ENCODE measurements around the gene TBCD.

The TBCD gene

DNA sequence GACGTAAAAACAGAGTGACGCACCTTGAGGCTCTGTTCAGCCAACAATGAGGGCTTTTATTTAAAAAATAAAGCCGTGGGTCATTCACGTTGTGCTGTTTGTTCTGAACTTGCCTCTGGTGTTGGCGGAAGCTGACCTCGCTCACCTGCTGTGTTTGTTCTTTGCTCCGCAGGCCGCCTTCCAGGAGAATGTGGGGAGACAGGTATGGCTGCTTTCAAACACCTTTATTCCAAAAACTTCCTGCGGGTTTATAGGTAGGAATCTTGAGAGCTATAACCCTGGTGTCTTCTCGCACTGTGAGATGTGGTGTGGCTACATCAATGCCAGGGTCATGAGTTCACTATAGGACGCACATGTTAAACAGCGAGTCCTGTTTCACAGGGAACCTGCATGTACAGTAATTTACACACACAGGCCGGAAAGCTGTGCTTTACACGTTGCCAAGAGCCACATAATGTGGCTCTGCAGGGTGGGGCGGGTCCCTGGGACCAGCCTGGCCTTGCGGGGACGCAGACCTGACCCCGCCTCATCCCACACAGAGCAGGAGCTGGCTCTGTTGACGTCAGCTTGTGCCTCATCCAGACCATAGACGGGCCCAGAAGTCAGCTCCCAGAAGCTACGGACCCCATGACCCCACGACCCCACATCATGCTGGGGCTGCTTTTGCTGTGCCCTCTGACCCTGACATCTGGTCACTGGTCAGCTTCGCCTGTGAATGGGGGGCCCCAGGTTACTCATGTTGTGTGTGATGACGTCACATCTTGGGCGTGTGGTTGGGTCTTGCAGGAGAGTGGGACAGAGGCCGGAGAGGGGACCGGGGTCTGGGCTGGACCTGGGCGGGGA lies 137.9 kb downstream of the TBCD start:
- DNase-seq, result no peak

DNA sequence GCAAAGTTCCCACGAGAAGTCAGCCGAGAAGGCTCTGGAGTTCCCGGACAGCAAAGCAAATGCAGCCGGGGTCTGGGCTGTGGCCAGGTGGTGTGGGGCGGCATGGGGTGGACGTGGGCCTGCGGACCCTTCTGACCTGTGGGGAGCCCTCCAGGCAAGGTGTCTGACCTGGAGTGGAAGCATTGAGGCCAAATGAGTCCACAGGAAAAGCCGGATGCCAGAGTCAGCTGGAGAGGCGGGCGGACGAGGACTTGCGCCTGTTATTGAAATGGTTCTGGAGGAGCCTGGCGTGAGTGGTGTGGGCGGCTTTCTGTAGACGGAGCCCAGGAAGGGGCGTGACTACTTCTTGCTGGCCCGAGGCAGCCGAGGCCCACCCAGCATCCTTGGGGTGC lies 138.5 kb downstream of the TBCD start:
- DNase-seq, result no peak

DNA sequence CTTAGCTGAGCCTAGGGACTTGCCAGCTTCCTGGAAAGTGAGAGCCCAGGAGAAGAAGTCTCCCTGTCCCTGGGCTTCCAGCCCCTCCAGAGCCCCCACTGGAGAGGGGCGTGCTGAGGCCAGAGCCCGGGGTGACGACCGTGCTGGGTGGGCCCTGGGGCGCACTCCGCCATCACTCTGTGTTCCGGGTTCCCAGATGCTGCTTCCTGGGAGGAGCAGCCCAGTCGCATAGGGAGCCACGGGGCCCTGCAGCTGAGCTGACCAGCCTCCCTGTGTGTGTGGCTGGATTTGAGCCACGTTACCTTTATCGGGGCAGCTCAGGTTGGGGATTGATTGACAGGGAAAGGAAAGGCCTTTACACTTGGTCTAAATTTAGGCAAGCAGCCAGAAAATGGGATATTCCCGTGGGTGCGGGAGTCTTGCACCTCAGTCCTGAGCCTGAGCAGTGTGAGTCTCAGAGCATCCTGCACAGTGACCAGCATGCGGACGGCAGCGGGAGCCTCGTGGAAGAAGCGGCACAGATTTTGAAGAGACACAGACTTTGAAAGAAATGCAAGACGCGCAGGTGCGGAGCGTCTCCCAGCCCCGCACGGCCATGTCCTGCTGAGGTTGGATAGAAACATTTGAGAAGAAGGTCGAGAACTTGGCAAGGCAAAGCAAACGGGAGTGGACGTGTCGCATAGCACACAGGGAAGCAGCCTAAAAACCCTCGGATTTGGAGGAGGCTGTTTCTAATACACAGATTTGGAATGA lies 139.2 kb downstream of the TBCD start:
- no peak for DNase-seq

DNA sequence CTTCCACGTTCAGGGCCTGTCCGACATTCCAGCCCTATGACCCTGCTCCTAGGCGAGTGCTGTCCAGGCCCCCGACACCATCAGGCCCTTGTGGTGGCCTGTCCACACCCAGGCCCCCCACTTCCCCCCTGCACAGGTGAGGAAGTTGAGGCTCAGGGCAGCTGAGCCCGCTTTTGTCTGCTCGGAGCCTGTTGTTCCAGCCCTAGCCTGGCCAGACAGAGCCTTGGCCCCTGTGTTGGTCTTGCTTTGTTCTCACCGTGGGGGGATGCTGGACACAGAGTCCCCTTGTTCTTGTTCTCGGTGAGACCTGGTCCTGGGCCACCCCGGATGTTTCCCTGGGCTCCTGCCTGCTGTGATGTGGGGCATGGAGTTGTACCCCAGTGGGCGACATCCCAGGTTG lies 140.0 kb downstream of the TBCD start:
- DNase-seq, result no peak

DNA sequence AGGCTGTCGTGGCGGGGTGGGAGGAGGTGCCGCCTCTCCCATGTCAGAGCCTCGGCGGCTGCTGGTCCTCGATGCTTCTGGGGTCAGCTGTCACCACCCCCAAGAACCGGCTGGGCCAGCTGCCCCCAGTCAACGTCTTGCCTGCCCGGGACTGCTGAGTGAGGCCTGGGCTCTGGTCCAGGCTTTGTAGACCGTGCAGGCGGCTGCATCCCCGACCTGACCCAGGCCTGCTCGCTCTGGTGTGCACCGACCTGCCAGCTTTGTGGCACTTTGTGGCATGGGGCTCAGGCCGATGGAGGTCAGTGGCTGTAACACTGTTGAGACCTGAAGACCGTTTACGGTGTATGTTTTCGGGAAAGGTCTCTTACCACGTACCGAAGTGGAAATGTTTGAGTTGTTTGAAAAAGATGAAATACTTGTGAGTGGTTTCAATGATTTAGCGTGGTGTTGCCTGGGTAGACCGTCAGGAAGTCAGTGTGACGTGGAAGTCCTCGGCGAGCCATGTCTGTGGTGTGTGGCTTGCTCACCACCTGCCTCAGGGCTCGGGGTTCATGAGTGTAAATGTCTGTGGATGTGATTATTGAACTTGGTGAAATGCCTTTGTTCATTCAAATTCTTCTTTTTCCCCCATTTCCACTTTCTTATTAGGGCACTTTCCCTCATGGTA lies 141.2 kb downstream of the TBCD start:
- DNase-seq, result peak; percentile 63

DNA sequence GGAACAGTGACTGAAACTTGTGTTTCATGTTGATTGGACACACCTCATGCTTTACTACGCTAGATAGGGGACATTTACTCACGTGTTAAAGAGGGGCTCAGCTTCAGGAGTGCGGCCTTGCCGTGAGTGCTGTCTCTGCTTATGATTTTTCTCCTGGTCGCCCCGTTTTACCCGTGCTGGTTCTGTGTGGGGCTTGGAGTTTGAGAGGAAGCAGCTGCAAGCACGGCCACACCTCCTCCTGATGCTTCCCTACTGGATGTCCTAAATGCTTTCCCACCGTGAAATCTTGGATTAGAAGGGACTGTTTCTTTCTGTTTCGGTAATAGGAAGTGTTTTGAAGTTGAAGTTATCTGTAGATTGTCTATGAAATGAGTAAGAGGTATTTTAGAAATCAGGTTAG lies 141.9 kb downstream of the TBCD start:
- no peak for DNase-seq

DNA sequence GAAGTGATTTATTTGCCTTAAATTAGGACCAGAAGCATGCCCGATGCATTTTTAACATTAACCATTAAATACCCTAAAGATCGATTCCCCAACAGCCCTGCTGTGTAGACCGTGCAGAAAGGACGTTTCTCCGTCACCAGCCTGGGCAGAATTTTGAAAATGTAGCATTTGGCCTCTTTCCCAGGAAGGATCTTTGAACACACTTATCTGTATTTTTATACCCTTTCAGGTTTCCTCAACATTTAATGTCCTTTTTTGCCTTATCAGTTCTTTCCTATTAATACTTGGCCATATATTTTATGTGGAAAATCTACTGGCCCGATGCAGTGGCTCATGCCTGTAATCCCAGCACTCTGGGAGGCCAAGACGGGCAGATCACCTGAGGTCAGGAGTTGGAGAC lies 142.5 kb downstream of the TBCD start:
- DNase-seq, result no peak

DNA sequence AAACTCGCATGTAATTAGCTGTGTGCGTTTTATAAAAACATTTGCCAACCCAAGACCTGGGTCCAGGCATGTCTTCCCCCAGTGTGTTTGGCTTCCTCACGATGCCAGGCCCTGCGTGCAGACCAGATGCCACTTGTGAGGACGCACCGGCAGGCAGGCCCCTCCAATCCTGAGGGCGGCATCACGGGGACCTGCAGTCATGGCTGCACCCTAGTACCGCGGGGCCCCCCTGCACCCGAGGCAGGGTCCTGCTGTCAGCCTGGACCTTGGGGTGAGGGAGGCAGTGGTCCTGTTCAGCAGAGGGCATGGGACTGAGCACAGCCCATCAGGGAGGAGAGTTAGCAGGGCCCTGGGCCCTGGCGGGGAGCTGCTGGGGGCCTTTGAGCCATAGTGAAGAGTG lies 143.2 kb downstream of the TBCD start:
- DNase-seq, result no peak

DNA sequence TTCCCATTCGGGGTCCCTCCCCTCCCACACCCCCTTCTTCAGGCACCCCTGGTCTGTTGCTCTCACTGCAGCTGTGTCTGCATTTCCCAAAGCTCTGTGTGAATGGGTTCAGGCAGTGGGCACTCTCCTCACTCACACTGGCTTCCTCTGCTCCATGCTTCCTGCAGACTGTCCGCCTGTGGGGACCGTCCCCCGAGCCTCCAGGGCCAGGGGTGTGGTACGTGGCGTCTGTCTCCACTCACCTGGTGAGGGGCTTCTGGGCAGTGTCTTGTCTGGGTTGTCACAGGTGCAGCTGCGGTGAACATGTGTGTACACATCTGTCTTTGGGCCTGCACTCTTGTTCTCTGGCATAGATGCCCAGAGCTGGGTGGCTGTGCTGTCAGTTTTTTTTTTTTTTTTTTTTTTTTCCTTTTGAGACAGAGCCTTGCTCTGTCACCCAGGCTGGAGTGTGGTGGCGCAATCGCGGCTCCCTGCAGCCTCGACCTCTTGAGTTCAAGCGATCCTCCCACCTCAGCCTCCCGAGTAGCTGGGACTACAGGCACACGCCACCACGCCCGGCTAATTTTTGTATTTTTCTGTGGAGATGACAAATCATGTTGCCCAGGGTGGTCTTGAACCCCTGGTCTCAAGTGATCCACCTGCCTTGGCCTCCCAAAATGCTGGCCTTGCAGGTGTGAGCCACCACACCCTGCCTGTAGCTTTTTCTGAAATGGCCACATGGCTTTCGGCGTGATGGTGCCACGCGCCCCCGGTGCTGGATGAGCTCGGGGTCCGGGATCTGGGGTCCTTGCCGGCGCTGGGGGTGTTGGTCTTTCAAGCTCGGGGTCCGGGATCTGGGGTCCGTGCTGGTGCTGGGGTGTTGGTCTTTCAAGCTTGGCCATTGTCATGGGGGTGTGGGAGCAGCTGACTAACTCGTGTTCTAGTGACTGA lies 144.5 kb downstream of the TBCD start:
- DNase-seq, result no peak

DNA sequence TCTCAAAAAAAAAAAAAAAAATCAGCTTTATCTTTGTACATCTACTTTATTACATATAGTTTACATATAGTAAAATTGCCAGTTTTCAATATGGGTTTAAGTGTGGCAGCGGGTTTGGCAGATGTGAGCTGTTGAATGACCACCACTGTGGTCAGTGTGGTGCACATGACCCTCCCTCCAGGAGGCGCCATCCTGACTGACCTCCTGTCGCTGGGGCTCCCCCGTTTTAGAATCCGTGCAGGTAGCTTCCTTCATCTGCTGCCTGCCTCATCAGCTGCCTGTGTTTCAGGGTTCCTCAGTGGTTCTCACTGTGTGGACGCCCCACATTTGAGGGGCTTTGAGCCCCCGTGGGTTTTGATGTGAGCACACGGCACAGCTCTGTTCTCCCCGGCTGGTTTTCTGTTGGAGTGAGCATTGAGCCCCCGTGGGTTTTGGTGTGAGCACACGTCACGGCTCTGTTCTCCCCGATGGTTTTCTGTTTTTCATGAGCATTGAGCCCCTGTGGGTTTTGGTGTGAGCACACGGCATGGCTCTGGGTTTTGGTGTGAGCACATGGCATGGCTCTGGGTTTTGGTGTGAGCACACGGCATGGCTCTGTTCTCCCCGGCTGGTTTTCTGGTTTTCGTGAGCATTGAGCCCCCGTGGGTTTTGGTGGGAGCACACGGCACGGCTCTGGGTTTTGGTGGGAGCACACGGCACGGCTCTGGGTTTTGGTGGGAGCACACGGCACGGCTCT lies 145.8 kb downstream of the TBCD start:
- DNase-seq, result no peak

DNA sequence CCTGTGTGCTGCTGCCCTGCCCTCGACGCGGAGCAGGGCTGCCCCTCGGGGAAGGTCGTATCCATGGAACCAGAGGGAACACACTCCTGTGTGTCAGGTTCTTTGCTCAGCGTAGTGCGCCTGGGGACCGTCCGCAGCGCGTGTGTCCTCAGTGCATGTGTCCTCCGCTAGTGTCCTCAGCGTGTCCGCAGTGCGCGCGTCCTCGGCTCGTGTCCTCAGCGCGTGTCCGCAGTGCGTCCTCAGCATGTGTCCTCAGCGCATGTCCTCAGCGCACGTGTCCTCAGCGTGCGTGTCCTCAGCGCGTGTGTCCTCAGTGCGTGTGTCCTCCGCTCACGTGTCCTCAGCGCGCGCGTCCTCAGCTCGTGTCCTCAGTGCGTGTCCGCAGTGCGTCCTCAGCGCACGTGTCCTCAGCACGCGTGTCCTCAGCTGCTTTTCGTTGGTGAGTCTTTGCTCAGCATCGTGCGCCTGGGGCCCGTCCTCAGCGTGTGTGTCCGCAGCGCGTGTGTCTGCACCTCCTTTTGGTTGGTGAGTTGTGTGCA lies 147.2 kb downstream of the TBCD start:
- DNase-seq, result no peak

DNA sequence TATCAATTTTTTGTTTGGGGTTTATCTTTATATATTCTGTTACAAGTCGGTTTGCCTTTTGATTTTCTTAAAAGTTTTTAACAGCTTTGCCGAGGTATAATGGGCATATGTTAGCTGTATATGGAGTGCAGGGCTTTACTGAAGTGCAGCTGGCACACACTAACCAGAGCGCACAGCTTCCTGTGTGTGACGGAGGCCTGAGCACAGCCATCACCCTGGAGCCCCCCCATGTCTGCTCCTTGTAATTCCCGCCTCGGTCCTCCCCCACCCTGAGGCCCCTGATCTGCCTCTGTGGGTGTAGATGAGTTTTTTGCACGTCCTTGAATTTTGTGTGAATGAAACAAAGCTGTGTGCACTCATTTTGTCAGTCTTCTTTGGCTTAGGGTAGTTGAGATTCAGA lies 148.1 kb downstream of the TBCD start:
- DNase-seq, result no peak

DNA sequence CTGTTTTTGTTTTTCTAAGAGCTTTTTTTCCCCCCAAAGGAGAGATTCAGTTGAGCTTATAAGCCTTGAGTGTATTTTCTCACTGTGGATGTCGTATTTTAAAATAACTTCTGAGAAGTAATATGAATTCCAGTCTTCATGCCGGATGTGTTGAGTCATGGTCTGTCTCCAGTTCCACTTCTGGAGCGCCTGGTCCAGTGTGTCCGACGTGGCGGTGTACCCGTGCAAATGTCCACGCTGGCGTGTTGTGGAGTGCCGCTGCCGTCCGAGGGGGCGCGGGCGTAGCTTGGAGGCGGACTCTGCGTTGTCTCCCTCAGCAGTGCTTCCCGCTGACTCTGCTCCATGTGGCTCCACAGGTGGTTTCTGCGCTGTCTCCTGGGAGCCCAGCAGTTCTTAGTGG lies 148.9 kb downstream of the TBCD start:
- no peak for DNase-seq

DNA sequence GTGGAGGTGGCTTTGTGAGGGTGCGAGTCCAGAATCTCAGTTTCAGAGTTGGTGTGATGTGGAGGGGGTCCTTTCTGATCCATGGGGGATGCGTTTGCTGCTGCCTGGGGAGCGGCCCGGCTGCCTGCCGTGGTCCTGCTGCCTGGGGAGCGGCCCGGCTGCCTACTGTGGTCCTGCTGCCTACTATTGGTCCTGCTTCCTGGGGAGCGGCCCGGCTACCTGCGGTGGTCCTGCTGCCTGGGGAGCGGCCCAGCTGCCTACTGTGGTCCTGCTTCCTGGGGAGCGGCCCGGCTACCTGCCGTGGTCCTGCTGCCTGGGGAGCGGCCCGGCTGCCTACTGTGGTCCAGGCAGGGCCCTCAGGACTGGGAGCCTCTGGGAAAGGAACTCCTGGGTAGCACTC lies 149.5 kb downstream of the TBCD start:
- DNase-seq, result no peak

DNA sequence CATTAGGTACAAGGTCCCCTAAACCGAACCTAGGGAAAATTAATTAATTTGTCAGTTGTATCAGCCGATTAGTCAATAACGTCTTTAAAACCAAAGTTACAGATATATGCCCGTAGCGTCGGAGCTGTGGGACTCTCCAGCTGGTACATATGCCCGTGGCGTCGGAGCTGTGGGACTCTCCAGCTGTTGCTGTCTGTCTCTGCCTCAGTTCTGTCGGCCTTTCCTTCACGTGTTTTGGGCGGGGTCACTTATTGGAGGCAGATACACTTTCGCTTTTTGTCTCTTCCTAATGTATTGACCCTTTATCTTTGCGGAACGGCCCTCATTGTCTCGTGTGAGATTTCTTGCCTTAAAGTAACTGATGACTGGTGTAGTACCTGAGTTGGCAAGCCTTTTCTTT lies 150.0 kb downstream of the TBCD start:
- no peak for DNase-seq

DNA sequence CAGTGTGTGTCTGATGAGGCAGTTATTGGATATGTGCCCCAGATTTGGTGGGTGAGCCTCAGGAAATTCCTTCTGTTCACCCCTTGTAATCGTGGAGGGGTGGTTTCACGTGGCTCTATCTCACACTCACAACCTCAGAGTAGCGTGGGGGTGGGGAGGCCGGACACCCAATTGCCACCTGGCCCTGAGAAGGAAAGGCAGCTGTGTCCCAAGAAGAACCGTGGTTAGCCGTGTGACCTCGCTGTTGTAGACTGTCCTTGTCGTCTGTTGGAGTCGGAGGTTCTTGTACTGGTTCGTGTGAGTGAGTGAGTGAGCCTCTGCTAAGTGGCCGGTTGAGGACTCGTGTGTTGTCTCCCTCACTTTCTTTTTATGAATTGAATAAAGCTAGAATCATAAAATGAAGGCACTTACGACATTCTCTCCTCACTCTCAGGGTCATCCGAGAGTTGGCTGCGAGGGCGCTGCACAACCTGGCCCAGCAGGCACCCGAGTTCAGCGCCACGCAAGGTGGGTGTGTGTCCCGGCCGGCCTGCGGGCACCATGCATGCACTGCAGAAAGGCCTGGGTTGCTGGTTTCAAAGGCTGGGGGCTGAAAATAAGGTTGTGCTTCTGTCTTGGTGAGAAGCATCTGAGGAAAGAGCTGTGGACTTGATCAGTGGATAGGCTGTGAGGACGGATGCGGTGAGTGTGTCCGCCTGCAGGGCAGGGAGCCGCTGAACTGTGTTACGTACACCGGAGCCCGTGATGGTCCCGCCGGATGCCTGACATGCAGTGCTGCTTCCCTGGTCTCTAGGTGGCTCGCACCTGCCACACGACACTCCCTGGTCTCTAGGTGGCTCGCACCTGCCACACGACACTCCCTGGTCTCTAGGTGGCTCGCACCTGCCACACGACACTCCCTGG lies 151.4 kb downstream of the TBCD start:
- DNase-seq, result no peak

DNA sequence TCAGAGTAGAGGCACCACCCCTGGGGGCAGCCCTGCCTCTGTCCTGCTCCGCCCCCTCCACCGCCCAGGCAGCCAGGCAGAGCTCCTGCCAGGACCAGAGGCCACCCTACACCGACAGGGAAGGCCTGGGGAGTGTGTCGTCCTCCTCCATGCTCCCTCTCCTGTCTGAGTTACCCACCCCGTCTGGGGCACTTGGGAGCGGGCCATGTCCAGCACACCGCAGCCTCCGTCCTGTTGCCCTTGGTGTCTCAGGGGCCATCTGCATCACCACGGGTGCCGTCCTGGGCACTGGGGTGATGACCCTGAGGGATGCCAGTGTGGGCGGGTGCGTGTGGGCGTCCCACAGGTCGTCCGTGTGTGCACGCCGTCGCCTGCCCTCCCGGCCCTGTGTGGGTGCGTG lies 153.3 kb downstream of the TBCD start:
- DNase-seq, result no peak

DNA sequence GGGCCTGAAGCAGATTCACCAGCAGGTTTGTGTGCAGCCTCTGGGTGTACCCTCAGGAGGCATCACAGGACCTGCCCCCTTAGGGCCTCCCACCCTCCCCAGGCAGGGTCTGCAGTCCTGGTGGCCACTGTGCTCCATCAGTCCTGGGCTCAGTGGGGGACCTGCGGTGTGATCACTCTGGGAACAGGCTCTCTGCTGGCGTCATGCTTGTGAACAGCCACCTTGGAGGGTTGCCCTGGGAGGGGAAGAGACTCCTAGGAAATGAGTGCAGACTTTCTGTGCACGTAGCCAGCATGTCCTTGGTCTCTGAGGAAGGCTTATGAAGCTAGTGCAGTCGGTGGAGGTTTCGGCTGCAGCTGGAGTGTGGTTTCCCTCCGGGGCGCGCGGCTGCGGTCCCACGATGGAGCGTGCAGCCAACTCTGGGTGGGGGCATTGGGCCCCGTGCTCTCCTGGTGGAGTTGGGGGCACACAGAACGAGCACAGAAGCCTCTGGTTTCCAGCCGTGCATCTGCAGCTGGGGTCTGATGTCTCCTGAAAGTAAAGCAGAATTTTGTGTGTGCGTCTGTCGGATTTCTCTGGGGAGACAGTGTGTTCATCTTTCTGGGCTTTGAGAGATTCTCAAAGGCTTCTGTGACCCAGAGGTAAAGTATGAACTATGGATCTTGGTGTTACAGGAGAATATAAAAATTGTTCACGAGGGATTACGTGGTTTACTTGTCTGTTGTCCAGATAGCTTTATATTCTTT lies 156.1 kb downstream of the TBCD start:
- no peak for DNase-seq

DNA sequence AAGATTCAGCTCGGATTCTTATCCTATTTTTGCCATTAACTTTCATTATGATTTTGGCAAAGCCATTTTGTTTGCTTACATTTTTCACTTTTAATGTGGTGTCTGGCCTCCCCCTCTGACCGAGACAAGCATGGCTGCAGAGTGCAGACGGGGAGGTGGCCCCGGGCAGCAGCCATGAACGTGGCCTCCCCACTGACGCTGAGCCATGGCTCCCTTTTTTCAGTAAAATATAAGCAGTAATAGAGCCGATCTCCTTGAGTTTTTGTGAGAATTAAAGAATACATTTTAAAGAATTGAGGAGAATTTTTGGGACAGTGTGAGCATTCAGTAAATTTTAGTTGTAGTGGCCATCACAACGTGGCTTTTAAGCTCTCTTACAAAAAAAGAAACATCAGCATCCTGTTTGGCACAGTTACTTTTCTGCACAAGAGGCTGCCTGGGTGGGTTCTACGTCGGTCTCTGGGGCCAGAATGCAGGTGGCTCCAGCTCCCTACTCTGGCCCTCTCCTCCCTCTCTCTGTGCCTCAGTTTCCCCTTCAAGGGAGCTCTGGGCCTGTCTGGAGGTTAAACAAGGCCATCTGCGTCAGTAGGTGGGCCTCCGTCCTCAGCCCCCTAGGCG lies 156.8 kb downstream of the TBCD start:
- no peak for DNase-seq
